Measurements from ENCODE around the gene FAM3B. TPM values are rescaled to one million over a fixed set of nuclear protein-coding genes. Genes with fewer than 3 reads are reported as not detected.

The FAM3B gene
- total and polyA plus RNA-seq, 2 of the 4 experiments (the other 2 are of a cell fraction), result not detected

DNA sequence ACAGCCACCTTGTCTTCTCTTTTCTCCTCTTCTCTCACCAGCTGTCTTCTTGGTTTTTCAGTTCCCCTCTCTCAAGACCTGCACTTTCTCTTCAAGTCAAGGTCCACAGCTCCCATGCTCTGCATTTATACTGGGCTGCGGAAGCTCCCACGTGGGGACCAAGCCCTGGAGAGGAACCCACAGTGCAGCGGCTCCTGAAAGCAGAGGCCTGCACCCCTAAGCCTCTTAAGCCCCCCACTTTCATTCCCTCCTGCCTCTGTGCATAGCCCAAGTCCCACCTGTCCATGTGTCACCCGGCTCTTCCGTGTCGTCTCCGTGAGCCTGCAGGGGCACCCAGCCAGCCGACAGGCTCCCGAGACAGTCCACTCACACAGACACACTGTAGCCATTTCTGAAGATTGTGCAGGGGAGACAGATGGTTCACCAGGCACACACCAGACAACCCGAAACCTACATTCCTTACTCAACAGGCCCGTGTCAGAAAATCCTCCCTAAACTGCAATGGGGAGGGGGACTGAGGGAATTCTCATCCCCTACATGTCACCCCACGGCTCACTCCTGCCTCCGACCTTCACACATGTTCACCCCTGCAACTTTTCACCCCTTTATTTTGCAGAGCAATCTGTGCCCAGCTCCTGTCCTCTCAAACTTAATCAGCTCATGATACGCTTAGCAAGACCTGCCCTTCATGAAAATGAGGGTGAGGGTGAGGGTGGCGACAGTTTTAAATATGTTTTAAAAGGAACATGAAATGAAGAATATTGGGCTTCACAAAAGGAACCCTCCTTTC, 51.5 kb downstream of the FAM3B start:
- DNase-seq (no peak), ATAC-seq (ENCODE audit: low read depth) (no peak)
- WGBS, 2 experiments (ENCODE audit: extremely low coverage in 2 of 2, insufficient read length in 1 of 2), result no CpG with 5 or more reads among the region's 15 CpGs
- no peaks in the 10 kb centered on the region; the same call in 1 of the 2 replicates for H3K9me3 ChIP-seq (ENCODE audit: control insufficient read depth, insufficient read depth, low read length)
- H3K9ac ChIP-seq (ENCODE audit: low read depth, low read length), result no peak overlapping the region
- H3K36me3 ChIP-seq (ENCODE audit: control insufficient read depth, insufficient read depth, low read length), result no peaks in the 10 kb centered on the region
- no peak overlapping the region for H2BK15ac ChIP-seq (ENCODE audit: low read depth, low read length)
- no peak overlapping the region for H2BK20ac ChIP-seq (ENCODE audit: low read depth, low read length)
- H3K79me1 ChIP-seq (ENCODE audit: low read depth in 1 of 2, low read length in 2 of 2), result no peaks in the 10 kb centered on the region
- H3K14ac ChIP-seq (replicated peaks; ENCODE audit: low read depth, low read length), result no peak overlapping the region
- H2AK5ac ChIP-seq (ENCODE audit: low read depth, low read length), result no peak overlapping the region
- H3K4me1 ChIP-seq (ENCODE audit: control insufficient read depth, insufficient read depth, low read length), result peaks cover 4% of the 10 kb centered on the region
- no peak overlapping the region for H3K4ac ChIP-seq (ENCODE audit: low read depth, low read length)
- no peak overlapping the region for H2AK9ac ChIP-seq (replicated peaks; ENCODE audit: low read depth, low read length, poor library complexity)
- H3K56ac ChIP-seq (ENCODE audit: extremely low read depth, insufficient read depth, low read length), result no peak overlapping the region
- BruUV-seq (replicated peaks), result no TSS peak
- ChIA-PET POLR2A (ENCODE audit: unreplicated experiment) (no interaction called here), CTCF (no interaction called here)
- H4K8ac ChIP-seq (ENCODE audit: low read depth in 2 of 2, low read length in 2 of 2), result no peak overlapping the region
- in situ Hi-C loops (cut with MboI; ENCODE audit: low sequenced_read_pairs) (no loop called here), intact Hi-C loops (cut with micrococcal nuclease) (no loop called here), dilution Hi-C loops (cut with HindIII; ENCODE audit: low sequenced_read_pairs, unreplicated experiment) (no loop called here)
- H3K27me3 ChIP-seq (ENCODE audit: control insufficient read depth, insufficient read depth, low read length), result no peaks in the 10 kb centered on the region; the same call in 1 of the 2 replicates
- no peak overlapping the region for H2AFZ ChIP-seq (replicated peaks; ENCODE audit: low read length, poor library complexity)
- TF ChIP-seq MXI1 (IDR thresholded peaks at IDR 0.05; ENCODE audit: borderline replicate concordance, low read depth, low read length) (no peak), MAZ (IDR thresholded peaks at IDR 0.05; ENCODE audit: borderline replicate concordance, low read depth, low read length) (no peak), FOS (IDR thresholded peaks at IDR 0.05; ENCODE audit: low read depth, low read length) (no peak)
- H3K18ac ChIP-seq (ENCODE audit: low read depth, low read length), result no peak overlapping the region
- no peaks in the 10 kb centered on the region for H3K9me1 ChIP-seq (ENCODE audit: insufficient read depth, low read length)
- H2BK120ac ChIP-seq (ENCODE audit: low read depth, low read length), result no peak overlapping the region
- no peak overlapping the region for H3K4me3 ChIP-seq (ENCODE audit: insufficient read depth, low read depth, low read length)
- H4K91ac ChIP-seq (ENCODE audit: insufficient read depth, low read depth, low read length), result no peak overlapping the region
- no peak overlapping the region for H3K23ac ChIP-seq (ENCODE audit: low read depth, low read length)
- H4K20me1 ChIP-seq (ENCODE audit: insufficient read depth, low read length), result no peaks in the 10 kb centered on the region
- no peak overlapping the region for H4K5ac ChIP-seq (ENCODE audit: low read depth, low read length)
- no peak overlapping the region for H3K27ac ChIP-seq (ENCODE audit: insufficient read depth, low read length)
- H2BK5ac ChIP-seq (ENCODE audit: low read depth, low read length, poor library complexity, severe bottlenecking), result no peak overlapping the region
- no peak overlapping the region for H3K4me2 ChIP-seq (ENCODE audit: low read depth, low read length)

All from IMR-90 (cell line).